Left cardiac atrium (tissue), 4 donors: ENCODE measurements around the gene FOLR2. TPM values are rescaled to one million over a fixed set of nuclear protein-coding genes. Genes with fewer than 3 reads are reported as not detected.

Experiments
- ATAC-seq, 2 donors: fragments of 200-7000 bp; cut with Tn5 transposase; one replicate each; pipeline ENCODE4 v1.9.1; 2020; ENCODE audit warnings: mild to moderate bottlenecking in 2 of 2, moderate library complexity in 2 of 2
- DNase-seq: peaks from one replicate; pipeline ENCODE4 v3.0.0-alpha.2; 2020
- intact Hi-C, 2 donors: fragments of 100-400 bp; cut with DNase I; formaldehyde crosslinking; loops; one replicate each; pipeline versions ENCODE4 v1.14.1 to v1.15.1; 2022 to 2023
- total RNA-seq, 2 donors: library from RNA; stranded (reverse); fragmentation: NEBNext Ultra II Directional; extraction: Animal tissue kit (Norgen Biotek cat#: 25700); gene quantifications; one replicate each; pipeline ENCODE4 v1.2.1, GENCODE V29; 2021
- donor health status: DM: no; HTN: yes; CAD: no.
- donor health status: DM: no; HTN: yes; CAD: no; lungs with severe emphysema.
- donor health status: DM: yes; HTN: yes; CAD: no.
- donor health status: Dilated cardiomyopathy.

Gene FOLR2
- total RNA-seq, 2 donors from 2014 or later, result 24.0 to 57.0 TPM

DNA sequence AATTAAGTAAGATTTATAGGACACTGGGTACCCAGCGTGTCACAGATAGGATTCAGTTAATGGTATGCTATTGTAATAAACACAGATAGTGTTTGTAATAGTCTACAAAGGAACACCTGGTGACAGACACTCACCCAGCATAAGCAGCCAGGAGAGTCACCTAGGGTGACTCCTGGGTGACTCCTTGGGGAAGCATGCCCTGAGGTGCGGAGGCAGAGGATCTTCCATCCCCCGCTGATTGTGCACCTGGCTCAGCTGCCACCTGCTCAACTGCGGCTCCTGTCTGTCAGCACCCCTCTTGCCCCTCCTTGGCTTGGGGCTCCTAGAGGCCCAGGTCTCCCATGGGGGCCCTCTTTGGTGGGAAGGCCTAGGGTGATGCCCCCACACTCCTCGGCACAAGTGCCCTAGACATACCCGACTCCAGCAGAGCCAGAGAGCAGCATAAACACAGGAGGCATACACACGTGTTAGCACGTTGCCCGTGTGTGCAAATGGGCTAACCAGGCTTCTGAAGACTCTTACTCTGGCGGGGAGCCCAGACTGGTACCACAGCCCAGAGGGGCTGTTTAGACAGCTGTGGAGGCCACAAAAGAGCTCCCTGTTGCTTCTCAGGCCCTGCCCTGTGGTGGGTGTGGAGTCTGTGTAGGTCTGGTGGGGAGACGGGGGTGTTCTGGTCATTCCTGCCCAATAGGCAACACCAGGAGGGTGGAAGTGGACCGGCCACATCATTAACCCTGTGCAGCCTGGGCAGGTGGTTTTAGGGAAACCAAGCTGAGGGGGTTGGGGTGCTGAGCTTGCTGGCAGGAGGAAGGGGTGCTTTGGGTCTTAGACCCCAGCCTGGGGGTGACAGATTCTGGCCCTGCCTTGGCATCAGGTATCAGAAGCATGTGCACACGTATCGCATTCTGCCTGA is 11.0 kb downstream of the FOLR2 start:
- DNase-seq, result no peak
- no peak for ATAC-seq
- intact Hi-C loops, result no loop called here

GRCh38 chr11:72228229-72228843 is 11.7 kb downstream of the FOLR2 start:
- ATAC-seq (no peak), DNase-seq (no peak)
- intact Hi-C loops, result no loop called here

DNA sequence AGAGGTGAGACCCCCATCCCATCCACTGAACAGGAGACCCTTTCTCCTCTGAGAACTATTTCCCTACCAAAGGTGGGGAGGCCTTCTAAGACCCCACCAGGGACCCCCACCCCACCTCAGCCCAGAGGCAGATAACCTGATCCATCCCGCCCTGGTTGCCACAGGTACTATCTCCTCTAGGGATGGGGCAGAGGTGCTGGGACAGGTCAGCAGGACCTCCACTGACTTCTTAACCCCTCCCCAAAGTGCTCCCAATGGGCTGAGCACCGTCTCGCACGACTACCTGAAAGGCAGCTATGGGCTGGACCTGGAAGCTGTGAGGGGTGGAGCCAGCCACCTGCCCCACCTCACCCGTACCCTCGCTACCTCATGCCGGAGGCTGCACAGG is 12.2 kb downstream of the FOLR2 start:
- no peak for DNase-seq
- intact Hi-C loops, result no loop called here
- no peak for ATAC-seq

DNA sequence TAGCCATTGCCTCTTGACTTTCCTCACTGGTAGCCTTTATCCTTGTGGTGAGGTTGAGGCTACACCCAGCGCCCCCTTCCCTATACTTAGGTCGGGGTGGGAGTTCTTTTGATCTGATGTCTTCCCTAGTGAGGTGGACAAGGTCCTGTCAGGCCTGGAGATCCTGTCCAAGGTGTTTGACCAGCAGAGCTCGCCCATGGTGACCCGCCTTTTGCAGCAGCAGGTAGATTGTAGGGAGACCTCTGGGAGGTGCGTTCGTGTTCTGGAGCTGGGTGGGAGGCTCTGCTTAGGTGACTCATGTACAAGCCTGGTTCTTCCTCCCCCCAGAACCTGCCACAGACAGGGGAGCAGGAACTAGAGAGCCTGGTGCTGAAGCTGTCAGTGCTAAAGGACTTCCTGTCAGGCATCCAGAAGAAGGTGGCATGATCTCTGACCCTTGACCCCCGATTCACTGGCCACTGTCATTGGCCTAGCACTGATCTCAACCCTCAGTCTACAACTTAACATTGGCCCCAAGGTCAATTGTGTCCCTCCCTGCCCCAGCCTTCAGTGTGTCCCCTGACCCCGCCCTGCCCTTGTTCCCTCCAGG is 12.8 kb downstream of the FOLR2 start:
- no peak for DNase-seq
- intact Hi-C loops, result no loop called here
- ATAC-seq, result no peak

GRCh38 chr11:72229925-72230763 is 13.6 kb downstream of the FOLR2 start:
- no peak for ATAC-seq
- DNase-seq, result no peak
- intact Hi-C loops, result loop anchor here in 1 of 2 donors (10.0 kb wide), 1 partner anchor 195 kb away; no protein-coding TSS in a partner anchor

GRCh38 chr11:72230764-72231365 is 14.3 kb downstream of the FOLR2 start:
- ATAC-seq (no peak), DNase-seq (no peak)
- intact Hi-C loops, result loop anchor here in 1 of 2 donors (10.0 kb wide), 1 partner anchor 194 kb away; no protein-coding TSS in a partner anchor

DNA sequence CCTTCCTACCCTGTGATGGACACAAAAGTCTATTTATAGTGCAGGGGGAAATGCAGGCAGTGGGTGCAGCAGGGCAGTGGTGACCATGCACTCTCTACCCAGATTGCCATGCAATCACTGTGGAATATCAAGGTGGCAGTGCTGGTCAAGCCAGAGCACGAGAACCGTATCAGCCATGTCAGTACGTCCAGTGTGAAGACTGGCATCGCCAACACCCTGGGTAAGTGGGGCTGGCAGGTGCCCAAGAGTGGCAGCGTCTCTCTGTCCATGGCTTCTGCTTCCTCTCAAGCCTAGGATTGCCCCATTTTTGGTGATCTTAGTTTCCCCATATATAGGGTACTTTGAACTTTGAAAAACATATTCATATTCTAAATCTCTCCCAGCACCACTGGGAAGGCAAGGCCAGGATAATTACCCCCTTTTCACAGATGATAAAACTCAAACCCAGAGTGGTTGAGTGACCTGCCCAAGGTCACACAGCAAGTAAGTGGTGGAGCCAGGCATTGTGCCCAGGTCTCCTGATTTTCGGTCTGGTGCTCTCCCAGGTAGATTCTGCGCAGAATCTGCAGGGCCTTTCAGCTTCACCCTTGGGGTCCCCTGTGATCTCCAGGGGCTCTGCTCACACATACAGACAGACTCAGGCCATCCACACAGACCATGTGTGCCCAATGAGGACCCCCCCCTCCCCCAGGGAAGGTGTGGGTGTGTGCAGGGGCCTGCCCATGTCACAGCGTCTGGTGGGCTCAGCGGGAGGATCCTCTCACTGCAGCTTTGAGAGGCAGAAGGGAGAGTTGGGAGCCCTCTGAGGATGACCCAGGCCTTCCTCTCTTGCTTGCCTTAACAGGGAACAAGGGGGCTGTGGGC is 15.0 kb downstream of the FOLR2 start:
- intact Hi-C loops, result loop anchor here in 1 of 2 donors (10.0 kb wide), 1 partner anchor 193 kb away; no protein-coding TSS in a partner anchor
- peak; percentile 69 for DNase-seq

GRCh38 chr11:72232260-72233055 is 15.9 kb downstream of the FOLR2 start:
- no peak for ATAC-seq
- intact Hi-C loops, result loop anchor here in 1 of 2 donors (10.0 kb wide), 1 partner anchor 192 kb away; no protein-coding TSS in a partner anchor
- no peak for DNase-seq

More for the DNA sequence above, 15.0 kb downstream of the FOLR2 start:
- ATAC-seq, result peak; percentile 34 to 59

DNA sequence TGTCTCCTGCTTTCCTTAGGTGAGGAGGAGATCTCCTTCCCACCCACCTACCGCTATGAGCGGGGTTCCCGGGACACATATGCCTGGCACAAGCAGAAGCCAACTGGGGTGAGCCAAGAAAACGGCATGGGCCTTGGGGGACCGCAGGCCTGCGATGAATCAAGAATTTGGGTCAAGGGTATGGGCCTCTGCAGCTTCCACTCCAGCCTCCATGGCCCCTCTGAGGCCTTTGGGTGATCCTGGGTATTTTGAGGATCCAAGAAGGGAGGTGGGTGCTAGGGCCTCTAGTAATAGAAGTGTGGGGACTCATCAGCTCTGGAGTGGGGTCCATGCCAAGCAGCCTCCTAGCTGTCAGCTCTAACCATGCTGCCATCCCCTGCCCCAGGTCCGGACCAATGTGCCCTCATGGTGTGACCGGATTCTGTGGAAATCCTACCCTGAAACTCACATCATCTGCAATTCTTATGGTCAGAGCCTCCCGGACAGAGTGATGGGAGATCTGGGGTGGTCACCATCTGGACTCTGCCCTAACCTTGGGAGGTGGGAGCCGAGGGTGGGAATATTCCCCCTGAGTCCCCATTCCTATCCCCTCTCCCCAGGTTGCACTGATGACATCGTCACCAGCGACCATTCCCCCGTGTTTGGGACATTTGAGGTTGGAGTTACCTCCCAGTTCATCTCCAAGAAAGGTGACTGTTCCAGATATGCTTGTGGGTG is 16.6 kb downstream of the FOLR2 start:
- no peak for ATAC-seq
- no peak for DNase-seq
- intact Hi-C loops, result loop anchor here in 1 of 2 donors (10.0 kb wide), 1 partner anchor 192 kb away; no protein-coding TSS in a partner anchor

- DNase-seq (no peak), ATAC-seq (no peak)
- intact Hi-C loops, result loop anchor here in 1 of 2 donors (10.0 kb wide), 1 partner anchor 191 kb away; no protein-coding TSS in a partner anchor
Observed at GRCh38 chr11:72233773-72234513, 17.3 kb downstream of the FOLR2 start.

GRCh38 chr11:72234514-72234830 is 17.9 kb downstream of the FOLR2 start:
- no peak for ATAC-seq
- no peak for DNase-seq
- intact Hi-C loops, result loop anchor here in 1 of 2 donors (10.0 kb wide), 1 partner anchor 190 kb away; no protein-coding TSS in a partner anchor

- DNase-seq (no peak), ATAC-seq (no peak)
- intact Hi-C loops, result loop anchor here in 1 of 2 donors (10.0 kb wide), 1 partner anchor 190 kb away; no protein-coding TSS in a partner anchor
Observed at GRCh38 chr11:72234920-72235319, 18.3 kb downstream of the FOLR2 start.

GRCh38 chr11:72235351-72236057 is 18.9 kb downstream of the FOLR2 start:
- ATAC-seq (no peak), DNase-seq (no peak)
- intact Hi-C loops, result loop anchor here in 1 of 2 donors (10.0 kb wide), 1 partner anchor 189 kb away; no protein-coding TSS in a partner anchor

GRCh38 chr11:72236083-72236697 is 19.6 kb downstream of the FOLR2 start:
- intact Hi-C loops, result loop anchor here in 1 of 2 donors (10.0 kb wide), 1 partner anchor 189 kb away; no protein-coding TSS in a partner anchor
- no peak for DNase-seq
- no peak for ATAC-seq
